Muscle of leg (tissue), 11 donors: ENCODE measurements around the gene ZMAT3. TPM values are rescaled to one million over a fixed set of nuclear protein-coding genes. Genes with fewer than 3 reads are reported as not detected.

Experiments used
- DNase-seq: peaks from one replicate; pipeline ENCODE4 v3.0.0; 2013
- H3K27ac ChIP-seq: one replicate; pipeline ENCODE4 v1.5.1; 2013; ENCODE audit warnings: mild to moderate bottlenecking, low read length, control low read depth
- H3K27me3 ChIP-seq: one replicate; pipeline ENCODE4 v1.6.1; 2013; ENCODE audit warnings: low read length; ENCODE audit not compliant: control insufficient read depth, insufficient read depth
- H3K36me3 ChIP-seq: one replicate; pipeline ENCODE4 v1.6.1; 2013; ENCODE audit warnings: low read length; ENCODE audit not compliant: control insufficient read depth, insufficient read depth
- H3K4me1 ChIP-seq: one replicate; pipeline ENCODE4 v1.6.1; 2013; ENCODE audit warnings: low read length; ENCODE audit not compliant: control insufficient read depth, insufficient read depth
- H3K4me3 ChIP-seq: one replicate; pipeline ENCODE4 v1.5.1; 2013; ENCODE audit warnings: low read length, control low read depth
- H3K9me3 ChIP-seq: replicated peaks from 2 replicates; pipeline ENCODE4 v1.6.1; 2013; ENCODE audit warnings: low read depth, low read length; ENCODE audit not compliant: control insufficient read depth
- WGBS: methylation state at CpG from one replicate; pipeline ENCODE4 v1.1.5; 2013; ENCODE audit warnings: missing lambda C conversion rate; ENCODE audit not compliant: insufficient coverage; 5-methylcytosine and 5-hydroxymethylcytosine counted together
- polyA plus RNA-seq, 8 donors: library from polyadenylated mRNA; unstranded; fragments of 120-200 nt; gene quantifications; one replicate each; pipeline versions ENCODE4 v1.2.1 to v1.2.3, GENCODE V29; 2013; ENCODE audit warnings: inconsistent platforms in 1 of 8, low replicate concordance in 1 of 8; ENCODE audit not compliant: insufficient read length in 8 of 8, insufficient read depth in 1 of 8
- total RNA-seq: library from RNA; stranded (reverse); fragments of 120-200 nt; gene quantifications from one replicate; pipeline ENCODE4 v1.2.4, GENCODE V29; 2013

The ZMAT3 gene
- total and polyA plus RNA-seq, 9 donors = 3.0 to 7.3 (median 5.8) TPM

- no CpG with 5 or more reads among the region's 1 CpG for WGBS
- Histone ChIP-seq H3K27me3 (no peaks in the 10 kb centered on the region), H3K27ac (no peak overlapping the region), H3K4me1 (no peaks in the 10 kb centered on the region), H3K4me3 (no peak overlapping the region), H3K9me3 (no peaks in the 10 kb centered on the region), H3K36me3 (no peaks in the 10 kb centered on the region)
- peak; percentile 24 for DNase-seq
These were observed 22.2 kb upstream of the ZMAT3 start for GRCh38 chr3:179093807-179094206.

- no peaks in the 10 kb centered on the region for H3K4me1 ChIP-seq
- no peaks in the 10 kb centered on the region for H3K27me3 ChIP-seq
- no peak for DNase-seq
- no peaks in the 10 kb centered on the region for H3K9me3 ChIP-seq
- H3K4me3 ChIP-seq = no peak overlapping the region
- H3K36me3 ChIP-seq = no peaks in the 10 kb centered on the region
- no peak overlapping the region for H3K27ac ChIP-seq
These were observed 19.5 kb upstream of the ZMAT3 start for GRCh38 chr3:179091113-179091512.

- no peak overlapping the region for H3K4me3 ChIP-seq
- no peak for DNase-seq
- no CpG with 5 or more reads among the region's 2 CpGs for WGBS
- no peaks in the 10 kb centered on the region for H3K9me3 ChIP-seq
- H3K4me1 ChIP-seq = no peaks in the 10 kb centered on the region
- no peak overlapping the region for H3K27ac ChIP-seq
- H3K27me3 ChIP-seq = no peaks in the 10 kb centered on the region
- H3K36me3 ChIP-seq = no peaks in the 10 kb centered on the region
These were observed 16.7 kb upstream of the ZMAT3 start for GRCh38 chr3:179088306-179088705.

- no peaks in the 10 kb centered on the region for H3K4me1 ChIP-seq
- DNase-seq = no peak
- H3K27ac ChIP-seq = no peak overlapping the region
- no CpG with 5 or more reads among the region's 2 CpGs for WGBS
- no peaks in the 10 kb centered on the region for H3K9me3 ChIP-seq
- H3K36me3 ChIP-seq = no peaks in the 10 kb centered on the region
- no peaks in the 10 kb centered on the region for H3K27me3 ChIP-seq
- no peak overlapping the region for H3K4me3 ChIP-seq
These were observed 12.4 kb upstream of the ZMAT3 start for GRCh38 chr3:179083977-179084376.

GRCh38 chr3:179082416-179082815 lies 10.8 kb upstream of the ZMAT3 start:
- WGBS = 40% methylated on average over 1 of the region's 3 CpGs
- no peak for DNase-seq
- no peaks in the 10 kb centered on the region for H3K9me3 ChIP-seq

GRCh38 chr3:179081885-179082284 lies 10.3 kb upstream of the ZMAT3 start:
- no peaks in the 10 kb centered on the region for H3K9me3 ChIP-seq
- H3K27me3 ChIP-seq = no peaks in the 10 kb centered on the region
- no CpG with 5 or more reads among the region's 2 CpGs for WGBS
- no peak for DNase-seq
- H3K4me3 ChIP-seq = no peak overlapping the region
- no peaks in the 10 kb centered on the region for H3K36me3 ChIP-seq
- no peaks in the 10 kb centered on the region for H3K4me1 ChIP-seq
- H3K27ac ChIP-seq = no peak overlapping the region

More at GRCh38 chr3:179082416-179082815, 10.8 kb upstream of the ZMAT3 start:
- no peak overlapping the region for H3K4me3 ChIP-seq
- no peaks in the 10 kb centered on the region for H3K36me3 ChIP-seq
- H3K4me1 ChIP-seq = no peaks in the 10 kb centered on the region
- no peaks in the 10 kb centered on the region for H3K27me3 ChIP-seq
- H3K27ac ChIP-seq = no peak overlapping the region

GRCh38 chr3:179079537-179079936 lies 7.9 kb upstream of the ZMAT3 start:
- no peak overlapping the region for H3K27ac ChIP-seq
- H3K4me1 ChIP-seq = no peaks in the 10 kb centered on the region
- no peaks in the 10 kb centered on the region for H3K9me3 ChIP-seq
- DNase-seq = no peak
- H3K36me3 ChIP-seq = no peaks in the 10 kb centered on the region
- H3K4me3 ChIP-seq = no peak overlapping the region
- H3K27me3 ChIP-seq = no peaks in the 10 kb centered on the region
- WGBS = 100% methylated on average over 1 of the region's 4 CpGs

GRCh38 chr3:179076243-179077027 lies 4.8 kb upstream of the ZMAT3 start:
- no peak for DNase-seq
- H3K4me3 ChIP-seq = no peak overlapping the region
- WGBS = 82% methylated on average over 3 of the region's 4 CpGs

GRCh38 chr3:179074656-179075055 lies 3.0 kb upstream of the ZMAT3 start:
- Histone ChIP-seq H3K36me3 (no peaks in the 10 kb centered on the region), H3K27ac (no peak overlapping the region), H3K4me1 (no peaks in the 10 kb centered on the region), H3K27me3 (no peaks in the 10 kb centered on the region), H3K4me3 (no peak overlapping the region), H3K9me3 (no peaks in the 10 kb centered on the region)
- DNase-seq = no peak
- 60% methylated on average over 1 of the region's 3 CpGs for WGBS

More at GRCh38 chr3:179076243-179077027, 4.8 kb upstream of the ZMAT3 start:
- Histone ChIP-seq H3K9me3 (no peaks in the 10 kb centered on the region), H3K27me3 (no peaks in the 10 kb centered on the region), H3K36me3 (no peaks in the 10 kb centered on the region), H3K27ac (no peak overlapping the region), H3K4me1 (no peaks in the 10 kb centered on the region)

- no peaks in the 10 kb centered on the region for H3K4me1 ChIP-seq
- WGBS = no CpG with 5 or more reads among the region's 2 CpGs
- no peak overlapping the region for H3K4me3 ChIP-seq
- no peaks in the 10 kb centered on the region for H3K9me3 ChIP-seq
- no peak overlapping the region for H3K27ac ChIP-seq
- H3K36me3 ChIP-seq = no peaks in the 10 kb centered on the region
- DNase-seq = no peak
- H3K27me3 ChIP-seq = no peaks in the 10 kb centered on the region
These were observed 2.2 kb upstream of the ZMAT3 start for GRCh38 chr3:179073816-179074215.

- no peaks in the 10 kb centered on the region for H3K27me3 ChIP-seq
- H3K4me1 ChIP-seq = no peaks in the 10 kb centered on the region
- no peaks in the 10 kb centered on the region for H3K9me3 ChIP-seq
- H3K36me3 ChIP-seq = peaks cover 4% of the 10 kb centered on the region
- DNase-seq = peak; percentile 52
- peak overlapping the region; percentile 90 for H3K4me3 ChIP-seq
- WGBS = no CpG with 5 or more reads among the region's 7 CpGs
- H3K27ac ChIP-seq = peak overlapping the region; percentile 78
These were observed 460 bp upstream of the ZMAT3 start for GRCh38 chr3:179072100-179072438.
